GM18861 (cell line): ENCODE data around the gene TUT4.

Experiments used
- ATAC-seq: cut with Tn5 transposase; IDR thresholded peaks from one replicate; pipeline ENCODE4 v1.9.1; 2021; ENCODE audit not compliant: unreplicated experiment

Gene TUT4

GRCh38 chr1:52532731-52533327, 20.1 kb downstream of the TUT4 start:
- no peak for ATAC-seq

GRCh38 chr1:52532247-52532646, 20.6 kb downstream of the TUT4 start:
- no peak for ATAC-seq

DNA sequence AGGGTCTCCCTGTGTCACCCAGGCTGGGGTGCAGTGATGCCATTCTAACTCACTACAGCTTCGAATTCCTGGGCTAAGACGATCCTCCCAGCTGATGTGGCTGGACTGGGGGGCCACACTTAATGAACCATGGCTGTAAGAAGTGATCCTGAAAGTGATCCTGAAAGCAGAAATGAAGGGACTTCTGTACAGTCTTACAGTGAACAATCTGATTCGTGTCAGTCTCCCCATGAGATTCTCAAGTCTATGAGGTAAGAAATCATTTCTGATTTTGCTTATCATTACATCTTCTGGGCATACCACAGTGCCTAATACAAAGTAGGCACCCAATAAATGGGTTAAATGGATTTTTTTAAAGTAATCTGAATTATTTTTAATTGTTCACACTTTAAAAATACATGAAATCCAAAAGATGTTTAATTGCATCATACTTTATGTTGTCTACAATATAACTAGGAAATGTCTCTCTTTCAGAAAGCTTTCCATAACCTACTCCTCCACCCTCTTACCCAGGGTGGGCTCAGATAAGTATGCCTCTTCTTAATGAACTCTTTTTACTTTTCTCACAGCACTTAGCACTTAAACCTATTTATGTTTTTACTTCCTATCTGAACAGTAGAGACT, 21.5 kb downstream of the TUT4 start:
- ATAC-seq, result no peak

DNA sequence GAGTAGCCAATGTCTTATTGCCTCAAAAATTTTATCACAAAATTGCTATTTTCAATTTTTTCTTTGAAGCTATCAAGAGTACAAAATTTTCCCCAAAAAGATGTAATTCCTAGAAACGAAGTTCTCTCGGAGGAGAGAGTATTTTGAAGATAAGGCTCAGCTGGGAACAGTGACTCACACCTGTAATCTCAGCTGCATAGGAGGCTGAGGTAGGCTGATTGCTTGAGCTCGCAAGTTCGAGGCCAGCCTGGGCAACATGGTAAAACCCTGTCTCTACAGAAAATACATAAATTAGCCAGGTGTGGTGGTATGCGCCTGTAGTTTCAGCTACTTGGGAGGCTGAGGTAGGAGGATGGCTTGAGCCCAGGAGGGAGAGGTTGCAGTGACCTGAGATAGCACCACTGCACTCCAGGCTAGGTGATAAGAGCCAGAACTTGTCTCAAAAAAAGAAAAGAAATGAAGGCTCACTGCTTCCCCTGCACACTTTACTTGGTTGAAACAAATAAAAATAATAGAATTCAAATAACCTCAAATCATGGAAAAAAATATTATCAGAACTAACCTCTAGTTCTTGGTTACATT, 22.2 kb downstream of the TUT4 start:
- no peak for ATAC-seq

- no peak for ATAC-seq
Measured at GRCh38 chr1:52523376-52523775, 29.5 kb downstream of the TUT4 start.

- no peak for ATAC-seq
Measured at GRCh38 chr1:52520148-52520547, 32.7 kb downstream of the TUT4 start.

GRCh38 chr1:52518962-52519361, 33.9 kb downstream of the TUT4 start:
- ATAC-seq, result no peak

GRCh38 chr1:52511851-52512615, 40.9 kb downstream of the TUT4 start:
- ATAC-seq, result no peak

DNA sequence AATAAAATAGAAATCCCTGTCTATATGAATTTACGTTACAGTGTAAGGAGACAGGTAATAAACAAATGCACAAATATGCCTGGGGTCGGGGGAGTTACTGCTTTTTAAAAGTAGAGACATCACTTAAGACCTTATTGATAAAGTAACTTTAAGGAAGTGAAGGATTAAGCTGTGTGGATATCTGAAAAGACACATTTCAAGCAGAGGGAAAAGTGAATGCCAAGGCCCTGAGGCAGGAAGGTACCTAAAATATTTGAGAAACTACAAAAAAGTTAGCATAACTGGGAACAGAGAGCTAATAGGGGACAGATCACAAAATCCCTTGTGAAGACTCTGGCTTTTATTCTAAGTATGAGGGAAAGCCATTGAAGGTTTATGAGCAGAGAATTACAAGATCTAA, 41.5 kb downstream of the TUT4 start:
- no peak for ATAC-seq

GRCh38 chr1:52506920-52507546, 45.9 kb downstream of the TUT4 start:
- ATAC-seq, result no peak

DNA sequence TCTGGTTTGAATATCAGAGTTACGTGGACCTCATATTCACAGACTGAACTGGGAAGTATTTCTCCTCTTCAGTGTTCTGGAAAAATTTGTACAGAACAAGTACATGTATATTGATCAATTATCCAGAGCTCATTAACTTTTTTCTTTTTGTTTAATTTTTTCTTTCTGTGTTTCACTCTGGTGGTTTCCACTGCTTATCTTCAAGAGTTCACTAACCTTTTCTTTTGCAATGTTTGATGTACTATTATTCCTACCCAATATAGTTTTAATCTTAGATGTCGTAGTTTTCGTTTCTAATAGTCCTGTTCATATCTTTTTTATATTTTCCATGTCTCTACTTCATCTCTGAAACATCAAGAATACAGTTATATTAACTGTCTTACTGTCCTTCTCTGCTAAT, 46.5 kb downstream of the TUT4 start:
- no peak for ATAC-seq

DNA sequence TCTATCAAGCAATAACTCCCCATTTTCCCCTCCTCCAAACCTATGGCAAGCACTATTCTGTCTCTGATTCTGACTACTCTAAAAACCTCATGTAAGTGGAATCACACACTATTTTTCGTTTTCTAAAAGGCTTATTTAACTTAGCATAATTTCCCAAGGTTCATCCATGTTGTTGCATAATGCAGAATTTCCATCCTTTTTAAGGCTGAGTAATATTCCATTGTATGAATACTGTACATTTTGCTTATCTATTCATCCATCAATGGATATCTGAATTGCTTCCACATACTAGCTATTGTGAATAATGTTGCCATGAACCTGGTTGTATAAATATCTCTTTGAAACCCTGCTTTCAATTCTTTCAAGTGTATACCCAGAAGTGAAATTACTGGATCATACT, 48.2 kb downstream of the TUT4 start:
- no peak for ATAC-seq

GRCh38 chr1:52503706-52504105, 49.2 kb downstream of the TUT4 start:
- ATAC-seq, result no peak

GRCh38 chr1:52502789-52503188, 50.1 kb downstream of the TUT4 start:
- no peak for ATAC-seq

GRCh38 chr1:52487632-52488031, 65.3 kb downstream of the TUT4 start:
- ATAC-seq, result no peak

DNA sequence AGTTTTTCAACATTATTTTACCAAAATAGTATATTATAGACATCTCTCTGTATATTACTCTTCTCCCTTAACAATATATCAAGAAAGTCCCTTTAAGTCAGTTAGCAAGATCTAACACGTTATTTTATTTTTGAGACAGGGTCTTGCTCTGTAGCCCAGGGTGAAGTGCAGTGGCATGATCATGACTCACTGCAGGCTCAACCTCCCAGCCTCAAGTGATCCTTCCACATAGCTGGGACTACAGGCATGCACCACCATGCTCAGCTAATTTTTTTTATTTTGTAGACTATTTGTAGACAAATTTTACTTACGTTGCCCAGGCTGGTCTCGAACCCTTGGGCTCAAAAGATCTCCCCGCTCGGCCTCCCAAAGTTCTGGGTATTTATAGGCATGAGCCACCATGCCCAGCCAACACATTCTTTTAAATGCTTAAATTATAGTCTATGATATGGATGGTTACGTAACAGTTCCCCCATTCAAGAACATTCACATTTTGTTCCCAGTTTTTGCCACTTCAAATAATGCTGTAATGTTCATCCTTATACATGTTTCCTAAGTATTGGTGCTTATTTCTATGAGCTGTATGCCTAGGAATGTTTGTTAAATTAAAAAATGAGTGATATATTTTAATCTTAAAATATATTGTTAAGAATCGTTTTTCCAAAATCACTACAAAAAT, 70.4 kb downstream of the TUT4 start:
- no peak for ATAC-seq

GRCh38 chr1:52479076-52479475, 73.8 kb downstream of the TUT4 start:
- no peak for ATAC-seq

DNA sequence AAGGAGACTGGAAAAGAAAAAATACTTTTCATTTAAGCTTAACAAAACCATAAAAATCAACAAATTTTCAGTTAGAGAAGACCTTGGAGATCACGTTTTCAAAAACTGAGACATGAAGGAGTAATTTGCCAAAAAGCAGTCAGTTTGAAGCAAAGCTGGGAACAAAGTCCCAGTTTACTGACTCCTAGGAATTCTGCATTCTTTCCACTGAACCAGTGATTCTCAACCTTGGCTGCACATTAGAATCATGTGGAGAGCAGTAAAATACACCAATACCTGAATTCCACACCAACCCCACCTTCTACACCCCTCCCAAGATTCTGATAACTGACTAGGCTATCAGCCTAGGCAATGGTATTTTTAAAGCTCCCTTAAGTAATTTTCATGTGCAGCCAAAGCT, 75.0 kb downstream of the TUT4 start:
- ATAC-seq, result no peak

DNA sequence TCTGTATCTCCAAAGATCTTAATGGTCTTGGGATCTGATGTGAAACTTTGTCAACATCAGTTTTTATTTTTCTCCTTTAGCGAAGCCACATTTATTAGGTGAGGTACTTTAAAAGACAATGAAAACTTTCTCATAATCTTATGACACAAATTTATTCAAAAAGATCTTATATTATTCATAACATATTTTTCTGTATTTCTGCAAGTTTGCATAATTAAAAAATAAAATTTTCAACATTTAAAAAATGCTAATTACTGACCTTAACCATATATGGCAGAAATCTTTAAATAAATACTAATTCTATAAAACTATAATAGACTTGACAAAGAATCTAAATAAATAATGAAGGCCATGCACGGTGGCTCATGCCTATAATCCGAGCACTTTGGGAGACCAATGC, 75.9 kb downstream of the TUT4 start:
- no peak for ATAC-seq

DNA sequence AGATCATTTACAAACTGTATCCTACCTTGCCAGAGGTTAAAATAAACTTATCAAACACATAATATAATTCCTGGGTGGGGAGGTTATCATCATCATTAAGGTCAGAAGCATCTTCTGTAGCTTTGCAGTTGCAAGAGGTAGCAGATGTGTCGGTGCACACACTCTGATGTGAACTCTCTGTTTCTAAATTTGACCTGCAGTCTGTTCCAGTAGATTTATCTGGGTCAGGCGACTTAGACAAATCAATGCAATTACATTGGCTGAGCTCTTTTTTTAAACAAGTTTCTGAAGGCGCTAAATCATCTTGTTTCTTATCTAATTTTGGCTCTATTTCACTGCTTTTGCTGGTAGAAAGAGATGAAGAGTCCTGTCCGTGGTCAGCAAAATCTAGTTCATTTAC, 78.1 kb downstream of the TUT4 start:
- ATAC-seq, result no peak

- no peak for ATAC-seq
Measured at GRCh38 chr1:52473039-52473438, 79.9 kb downstream of the TUT4 start.
